HL-60/S4 (cell line): ENCODE data around the gene RBFOX2.
"Not testable (repeated sequence)": the region's sequence is repeated elsewhere in the genome, so short reads cannot be mapped to it uniquely, and the experiment has no call there.

Experiments
- in situ Hi-C: fragments of 300-500 bp; cut with MboI; formaldehyde crosslinking; loops from 2 replicates; pipeline ENCODE4 v1.14.3; 2022; ENCODE audit warnings: low sequenced_read_pairs

The RBFOX2 gene

DNA sequence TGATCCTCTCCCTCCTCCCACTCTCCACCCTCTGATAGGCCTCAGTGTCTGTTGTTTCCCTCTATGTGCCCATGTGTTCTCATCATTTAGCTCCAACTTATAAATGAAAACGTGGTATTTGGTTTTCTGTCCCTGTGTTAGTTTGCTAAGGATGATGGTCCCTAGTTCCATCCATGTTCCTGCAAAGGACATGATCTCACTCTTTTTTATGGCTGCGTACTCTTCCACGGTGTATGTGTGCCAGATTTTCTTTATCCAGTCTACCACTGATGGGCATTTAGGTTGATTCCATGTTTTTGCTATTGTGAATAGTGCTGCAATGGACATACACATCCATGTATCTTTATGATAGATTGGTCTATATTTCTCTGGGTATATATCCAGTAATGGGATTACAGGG is 15.9 kb upstream of the RBFOX2 start:
- in situ Hi-C loops = not testable (repeated sequence)

DNA sequence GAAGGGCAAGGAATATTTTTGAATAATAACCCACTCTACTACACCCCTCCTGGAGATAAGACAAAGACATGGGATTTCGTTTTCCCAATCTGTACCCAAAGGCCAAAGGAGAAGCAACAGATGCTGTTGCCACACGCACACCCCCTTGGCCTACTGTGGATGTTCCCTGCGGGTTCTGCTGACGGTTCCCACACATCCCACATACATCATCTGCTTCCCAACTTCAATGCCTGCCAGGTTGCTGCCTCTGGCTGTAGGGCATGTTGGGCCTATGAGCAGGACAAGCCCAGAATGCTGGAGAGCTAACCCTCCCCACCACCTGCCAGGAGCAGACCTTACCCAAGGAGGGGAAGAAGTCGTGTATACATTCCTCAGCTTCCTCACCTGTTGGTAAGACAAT is 13.6 kb upstream of the RBFOX2 start:
- in situ Hi-C loops = no loop called here

DNA sequence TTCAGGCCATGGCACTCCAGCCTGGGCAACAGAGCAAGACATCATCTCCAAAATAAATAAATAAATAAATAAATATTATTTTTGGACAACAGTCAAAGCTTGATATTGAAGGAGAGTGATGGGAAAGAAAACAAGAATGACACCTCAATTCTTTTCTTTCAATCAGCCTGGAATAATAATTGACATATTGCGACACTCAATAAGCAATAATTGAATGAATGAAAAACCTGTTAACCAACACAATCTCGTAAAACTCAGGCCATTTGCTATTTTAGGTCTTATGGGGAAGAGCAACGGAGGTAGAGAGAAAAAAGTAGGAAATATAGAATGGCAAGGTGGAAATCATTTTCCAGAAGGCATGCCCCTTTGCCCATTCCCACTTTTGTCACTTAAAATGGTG is 10.5 kb upstream of the RBFOX2 start:
- in situ Hi-C loops = no loop called here

DNA sequence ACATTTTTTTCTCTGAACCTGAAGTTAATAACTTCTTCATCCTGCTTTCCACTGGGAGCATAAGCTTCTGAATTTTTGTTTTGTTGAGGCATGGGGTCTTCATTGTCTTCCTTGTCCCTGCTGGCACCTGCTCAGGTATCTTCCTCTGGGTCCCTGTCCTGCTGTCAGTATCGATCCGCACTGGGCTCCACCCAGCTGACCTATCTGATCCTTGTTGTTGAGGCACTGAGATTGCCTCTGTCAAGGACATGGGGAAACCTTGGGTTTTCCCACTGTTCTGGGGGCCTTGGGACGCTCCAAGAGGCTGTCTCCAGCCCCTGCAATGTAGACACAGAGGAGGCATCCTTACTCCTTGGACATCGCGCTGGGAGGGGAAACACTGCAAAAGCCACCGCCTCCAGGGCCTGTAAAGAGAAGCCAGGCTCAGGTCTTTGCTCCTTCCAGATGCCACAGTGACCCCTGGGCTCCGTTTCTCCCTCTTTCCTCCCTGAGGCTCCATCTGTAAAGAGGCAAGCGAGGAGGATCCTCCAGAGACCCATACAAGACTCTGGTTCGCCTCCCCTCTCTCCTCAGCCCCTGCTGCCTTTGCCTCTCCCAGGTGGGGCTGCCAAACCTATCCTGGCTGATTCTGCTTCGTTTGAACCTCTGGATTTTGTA is 8.6 kb upstream of the RBFOX2 start:
- in situ Hi-C loops = no loop called here

DNA sequence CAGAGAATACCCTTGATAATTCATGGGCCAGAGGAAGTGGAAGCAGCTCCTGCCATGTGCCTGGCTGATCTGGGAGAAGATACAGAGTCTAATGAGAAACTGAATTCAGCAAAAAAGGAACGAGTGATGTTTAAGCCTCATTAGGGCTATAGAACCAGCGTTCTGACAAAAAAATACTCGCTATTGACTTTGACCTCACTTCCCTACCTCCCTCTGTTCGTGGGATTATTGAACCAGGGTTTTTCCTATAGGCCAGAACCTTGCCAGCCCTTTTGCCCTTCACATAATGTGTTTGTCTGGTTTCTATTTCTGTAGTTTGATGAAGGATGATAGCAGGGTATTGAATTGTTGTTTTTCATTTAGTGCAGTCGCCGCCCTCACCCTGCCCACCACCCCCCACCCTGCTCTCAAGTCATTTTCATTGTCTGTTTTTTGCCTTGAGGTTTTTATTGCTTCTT is 7.6 kb upstream of the RBFOX2 start:
- in situ Hi-C loops = no loop called here

DNA sequence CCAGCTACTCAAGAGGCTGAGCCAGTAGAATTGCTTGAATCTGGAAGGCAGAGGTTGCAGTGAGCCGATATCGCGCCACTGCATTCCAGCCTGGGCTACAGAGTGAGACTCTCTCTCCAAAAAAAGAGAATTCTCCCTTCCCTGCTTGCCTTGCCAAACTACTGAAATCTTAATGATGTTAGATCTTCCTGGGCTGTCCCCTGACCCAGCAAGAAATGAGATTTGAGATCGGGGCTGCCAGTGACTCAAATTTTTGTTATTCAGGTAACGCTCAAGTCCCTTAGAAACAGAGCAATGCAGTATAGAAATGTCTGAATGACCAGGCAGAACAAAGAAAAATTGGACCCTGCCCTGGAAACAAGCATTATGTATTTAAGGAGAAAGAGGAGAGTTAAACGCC is 4.0 kb upstream of the RBFOX2 start:
- in situ Hi-C loops = no loop called here

DNA sequence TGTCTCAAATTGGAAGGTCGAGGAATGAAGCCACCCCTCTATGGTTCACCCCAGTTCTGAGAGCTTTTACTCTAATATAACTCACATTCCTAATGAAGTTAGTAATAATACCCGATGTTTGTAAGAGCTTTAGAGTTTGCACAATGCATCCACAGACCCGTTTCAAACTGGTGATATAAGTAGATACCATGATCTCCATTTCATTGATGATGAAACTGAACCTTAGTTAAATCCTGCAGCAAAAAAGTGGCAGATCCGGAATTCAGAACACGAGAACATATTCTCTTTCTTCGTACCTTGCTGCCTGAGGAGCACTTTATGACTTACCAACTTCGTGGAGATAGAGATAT is 757 bp upstream of the RBFOX2 start:
- in situ Hi-C loops = no loop called here

DNA sequence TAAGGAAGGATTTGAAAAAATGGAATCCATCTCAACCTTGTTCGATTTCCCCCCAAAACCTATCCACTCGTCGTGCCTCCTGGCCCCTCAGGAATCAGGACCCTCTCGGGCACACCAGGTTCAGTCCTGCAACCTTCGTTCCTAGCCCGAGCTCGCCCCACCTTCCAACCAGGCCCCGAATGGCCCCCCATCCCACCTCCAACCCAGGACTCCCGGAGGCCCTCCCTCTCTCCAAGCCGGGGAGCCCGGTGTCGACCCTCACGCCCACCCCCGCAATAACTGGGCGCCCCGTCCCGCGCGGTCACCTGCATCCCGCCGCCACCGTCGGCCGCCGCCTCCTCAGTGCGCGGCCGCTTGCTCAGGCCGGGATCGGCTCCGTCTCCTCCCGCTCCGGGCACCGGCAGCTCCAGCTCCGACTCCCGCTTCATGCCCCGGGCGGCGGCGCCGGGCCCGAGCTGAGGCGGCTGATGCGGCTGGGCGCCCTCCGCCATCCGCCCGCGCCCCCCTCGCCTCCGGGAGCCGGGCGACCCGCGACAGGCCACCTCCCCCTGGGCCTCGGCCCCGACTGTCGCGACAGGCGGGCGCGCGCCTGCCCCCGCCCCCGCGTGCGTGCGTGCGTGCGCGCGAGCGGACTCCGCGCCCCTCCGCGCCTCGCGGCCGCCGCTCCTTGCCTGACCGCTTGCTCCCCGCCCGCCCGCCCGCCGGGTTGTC is 534 bp downstream of the RBFOX2 start:
- in situ Hi-C loops = no loop called here

DNA sequence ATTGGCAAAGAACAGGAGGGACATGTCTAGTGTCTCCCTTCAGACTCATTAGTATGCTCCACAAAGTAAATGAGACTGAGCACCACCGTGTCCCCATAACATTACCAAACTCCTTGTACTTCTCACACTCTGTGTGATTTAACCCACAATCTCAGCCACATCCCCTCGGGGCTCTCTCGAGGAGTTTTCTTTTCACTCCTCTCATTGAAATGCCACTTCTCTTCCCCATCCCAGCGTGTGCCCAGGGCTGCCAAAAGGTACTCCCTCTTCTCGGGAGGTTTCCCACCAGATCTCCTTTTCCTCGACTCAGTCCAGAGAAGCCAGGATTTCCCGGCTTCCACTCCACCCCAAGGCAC is 1.1 kb downstream of the RBFOX2 start:
- in situ Hi-C loops = no loop called here

DNA sequence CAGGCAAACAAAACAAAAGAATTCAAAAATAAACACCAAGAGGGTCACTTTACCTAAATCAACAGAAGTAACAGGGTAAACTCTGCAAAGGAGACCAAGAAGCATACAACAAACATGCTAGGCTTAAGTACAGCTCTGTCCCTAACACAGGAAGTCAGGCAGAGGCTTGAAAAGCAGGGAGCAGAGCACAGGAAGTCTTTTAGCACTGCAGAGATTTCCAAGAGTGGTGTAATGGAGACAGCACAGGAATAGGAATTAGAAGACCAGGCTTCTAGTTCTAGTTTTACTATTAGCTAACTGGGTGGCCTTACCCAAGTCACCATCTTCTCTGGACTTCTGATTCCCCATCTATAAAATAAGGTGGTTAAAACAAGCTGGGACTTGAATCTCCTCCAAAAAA is 1.9 kb downstream of the RBFOX2 start:
- in situ Hi-C loops = no loop called here

DNA sequence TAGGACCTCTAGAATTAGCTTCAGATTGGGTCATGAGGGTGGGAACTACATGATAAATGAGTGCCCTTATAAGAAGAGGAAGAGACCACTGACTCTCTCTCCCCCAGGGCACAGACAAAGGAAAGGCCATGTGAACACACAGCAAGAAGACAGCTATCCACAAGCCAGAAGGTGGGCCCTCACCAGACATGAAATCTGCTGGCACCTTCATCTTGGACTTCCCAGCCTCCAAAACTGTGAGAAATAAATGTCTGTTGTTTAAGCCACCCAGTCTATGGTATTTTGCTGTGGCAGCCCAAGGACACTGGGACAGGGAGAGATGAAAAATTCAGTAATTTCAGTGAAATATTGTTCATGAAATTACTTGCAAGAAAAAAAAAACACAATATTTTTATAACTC is 5.9 kb downstream of the RBFOX2 start:
- in situ Hi-C loops = no loop called here

DNA sequence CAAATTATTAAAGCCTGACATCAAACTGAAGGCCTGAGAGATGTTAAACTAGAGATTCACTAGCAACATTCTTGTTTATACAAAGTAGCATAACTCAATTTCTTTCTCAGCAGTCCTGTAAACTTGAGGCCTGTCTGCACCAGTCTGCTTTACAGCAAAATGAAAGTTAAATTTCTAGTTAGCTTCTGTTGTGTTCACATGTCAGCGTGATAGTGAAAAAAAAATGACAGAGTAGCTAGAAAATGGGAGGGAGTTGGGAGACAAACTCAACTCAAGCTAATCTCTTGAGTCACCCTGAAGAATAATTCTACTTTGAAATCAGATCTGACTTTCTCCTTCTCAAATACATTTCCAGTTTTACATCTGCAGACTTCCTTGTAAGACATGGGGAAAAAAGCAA is 6.5 kb downstream of the RBFOX2 start:
- in situ Hi-C loops = no loop called here

DNA sequence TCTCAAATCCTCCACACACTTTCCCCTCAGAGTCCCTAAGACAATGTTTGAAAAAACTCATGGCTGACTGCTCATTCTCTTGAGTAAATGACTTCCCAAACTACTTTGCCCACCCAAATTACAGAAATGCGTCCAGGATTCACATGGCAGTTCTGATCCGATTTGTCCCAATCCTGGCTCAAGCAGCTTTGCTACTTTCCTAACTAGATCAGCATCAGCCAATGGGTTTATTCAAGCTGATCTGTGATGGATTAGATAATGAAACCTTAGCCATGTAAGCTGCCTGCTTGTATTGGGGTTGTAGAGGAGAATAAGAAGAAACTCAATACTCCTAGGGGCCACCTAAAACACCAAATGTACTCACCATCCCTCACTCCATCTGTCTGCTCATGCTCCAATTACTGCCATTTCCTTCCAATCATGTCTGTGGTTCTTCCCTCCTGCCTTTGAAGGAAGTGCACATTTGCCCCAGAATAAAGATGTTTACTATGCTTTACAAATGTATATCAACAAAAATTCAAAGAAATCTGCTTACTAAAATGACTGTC is 6.9 kb downstream of the RBFOX2 start:
- in situ Hi-C loops = no loop called here

DNA sequence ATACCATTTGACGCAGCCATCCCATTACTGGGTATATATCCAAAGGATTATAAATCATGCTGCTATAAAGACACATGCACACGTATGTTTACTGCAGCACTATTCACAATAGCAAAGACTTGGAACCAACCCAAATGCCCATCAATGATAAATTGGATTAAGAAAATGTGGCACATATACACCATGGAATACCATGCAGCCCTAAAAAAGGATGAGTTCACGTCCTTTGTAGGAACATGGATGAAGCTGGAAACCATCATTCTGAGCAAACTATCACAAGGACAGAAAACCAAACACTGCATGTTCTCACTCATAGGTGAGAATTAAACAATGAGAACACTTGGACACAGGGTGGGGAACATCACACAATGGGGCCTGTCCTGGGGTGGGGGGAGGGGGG is 7.8 kb downstream of the RBFOX2 start:
- in situ Hi-C loops = not testable (repeated sequence)

DNA sequence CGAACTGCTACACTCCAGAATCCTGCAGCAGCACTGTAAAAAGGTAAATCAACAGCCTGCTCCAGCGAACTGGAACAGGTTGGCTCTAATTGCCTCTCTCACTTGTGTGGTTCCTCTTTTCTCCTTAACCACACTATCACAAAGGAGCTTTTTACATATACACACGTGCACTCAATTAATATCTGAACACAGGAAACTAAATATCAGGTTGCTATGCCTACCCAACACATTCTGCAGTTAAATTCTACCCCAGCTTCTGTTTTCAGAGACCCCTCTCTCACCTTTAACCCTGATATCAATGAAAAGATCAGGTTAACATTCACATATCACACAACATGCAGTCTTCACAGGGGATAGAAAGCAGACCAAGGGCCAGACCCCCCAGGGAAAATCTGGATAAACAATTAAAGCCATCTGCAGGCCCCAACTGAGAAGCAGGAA is 11.0 kb downstream of the RBFOX2 start:
- in situ Hi-C loops = no loop called here

DNA sequence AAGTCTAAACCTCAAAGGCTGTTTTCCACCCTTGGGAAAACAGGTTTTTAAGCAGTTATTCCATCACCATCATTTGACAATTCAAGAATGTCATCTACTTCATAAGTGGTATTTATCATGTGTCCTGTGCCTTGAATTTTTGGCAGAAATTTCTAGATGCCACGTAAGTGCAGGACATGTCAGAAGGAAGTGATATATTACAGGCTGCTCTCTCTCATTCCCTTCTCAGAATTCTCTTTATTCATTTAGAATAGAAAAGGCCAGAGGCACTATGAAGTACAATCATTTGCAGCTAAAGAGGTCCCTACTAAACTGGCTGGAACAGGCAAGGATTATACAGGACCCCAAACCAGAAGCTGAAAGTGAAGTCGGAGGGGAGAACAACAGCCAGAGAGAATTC is 11.9 kb downstream of the RBFOX2 start:
- in situ Hi-C loops = no loop called here

DNA sequence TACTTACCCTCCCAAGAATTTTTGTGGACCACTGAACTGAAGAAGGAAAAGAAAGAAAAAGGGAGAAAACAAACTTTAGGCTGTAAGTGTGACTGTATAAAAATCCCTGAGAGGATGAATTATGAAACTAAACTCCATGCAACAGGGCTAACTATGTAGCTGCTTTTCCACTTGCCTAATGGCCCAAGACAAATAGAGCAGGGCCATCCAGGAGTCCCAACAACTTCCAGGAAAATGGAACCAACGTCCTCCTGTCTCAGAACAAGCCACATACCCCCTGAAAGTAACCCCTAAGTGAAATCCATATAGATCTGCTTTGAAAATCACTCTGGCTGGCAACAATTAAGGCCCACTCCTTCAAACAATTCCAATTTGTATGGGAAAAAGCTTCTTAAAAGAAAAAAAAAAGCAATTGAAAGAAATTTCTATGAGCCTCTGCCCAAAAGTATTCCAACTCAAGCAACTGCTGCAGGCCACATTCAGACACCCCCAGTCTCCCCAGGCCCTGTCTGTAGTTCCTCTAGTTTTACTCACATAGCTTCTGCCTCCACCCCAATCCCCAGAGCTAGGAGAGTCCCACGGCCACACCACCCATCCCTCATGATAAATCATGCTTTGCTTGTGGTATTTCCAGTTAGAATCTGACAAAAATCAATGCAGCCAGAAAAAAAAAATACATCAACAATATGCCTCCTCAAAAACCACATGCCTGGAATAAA is 12.7 kb downstream of the RBFOX2 start:
- in situ Hi-C loops = no loop called here

DNA sequence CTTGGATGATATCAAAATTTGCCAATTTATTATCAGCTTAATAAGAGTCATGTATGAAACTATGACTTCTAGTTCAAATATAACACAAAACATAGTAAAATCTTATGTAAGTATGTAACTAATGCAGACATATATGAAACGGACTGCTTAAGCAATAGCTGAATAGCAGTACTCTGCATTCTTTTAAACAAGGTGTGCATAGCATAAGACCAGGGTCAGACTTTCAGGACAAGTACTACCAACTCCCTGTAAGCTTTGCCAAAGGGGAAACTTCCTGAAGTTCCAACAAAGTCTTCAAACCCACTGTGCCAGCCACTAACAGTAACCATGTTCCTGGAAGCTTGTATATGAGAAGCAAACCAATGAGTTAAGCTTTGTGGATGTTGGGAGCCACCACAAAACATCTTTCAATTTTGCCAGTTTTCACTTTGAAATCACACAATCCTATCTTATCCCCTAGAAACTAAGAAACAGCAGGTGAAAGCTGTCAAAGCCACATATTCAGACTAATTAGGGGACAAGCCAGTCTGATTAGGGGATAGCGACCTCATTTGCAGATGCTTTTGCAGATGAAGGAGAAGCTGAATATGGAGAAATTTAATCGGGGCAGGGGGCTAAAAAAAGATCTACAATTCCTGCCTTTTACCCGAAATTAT is 13.3 kb downstream of the RBFOX2 start:
- in situ Hi-C loops = no loop called here

DNA sequence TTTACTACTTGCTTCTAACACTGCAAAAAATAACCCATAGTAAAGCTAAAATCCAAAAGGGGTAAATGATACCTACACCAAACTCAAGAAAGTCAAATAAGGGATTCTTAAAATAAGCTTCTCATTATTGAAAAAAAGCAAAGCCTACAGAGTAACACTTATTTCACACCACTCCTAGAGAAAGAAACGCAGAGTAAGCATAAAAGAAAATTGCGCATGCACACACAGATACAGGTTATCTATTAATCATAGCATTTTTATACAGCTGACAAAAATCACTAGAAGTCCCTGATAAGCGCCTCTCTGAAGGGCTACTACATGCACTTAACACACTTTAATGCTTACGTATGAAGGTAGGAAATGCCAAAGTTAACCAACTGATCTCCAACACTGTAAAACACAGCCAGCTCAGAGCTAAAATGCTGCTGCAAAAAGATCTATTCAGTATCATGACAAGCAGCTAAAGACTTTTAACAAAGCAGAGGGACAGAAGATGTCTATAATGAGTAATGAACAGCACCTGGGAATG is 14.0 kb downstream of the RBFOX2 start:
- in situ Hi-C loops = no loop called here

DNA sequence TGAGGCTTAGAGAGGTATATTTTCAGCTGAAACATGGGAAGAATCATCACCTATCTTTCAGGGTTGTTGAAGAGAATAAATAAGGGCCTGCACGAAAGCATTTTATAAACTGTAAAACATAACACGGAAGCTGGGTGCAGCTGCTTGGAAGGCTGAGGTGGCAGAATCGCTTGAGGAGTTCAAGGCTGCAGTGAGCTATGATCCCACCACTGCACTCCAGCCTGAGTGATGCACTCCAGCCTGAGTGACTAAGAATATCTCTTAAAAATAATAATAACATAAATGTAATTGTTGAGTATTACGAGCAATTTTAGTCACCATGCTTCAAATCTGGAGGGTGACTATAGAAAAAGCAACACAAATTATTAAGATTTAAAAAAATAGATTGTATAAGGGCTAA is 16.3 kb downstream of the RBFOX2 start:
- in situ Hi-C loops = no loop called here

DNA sequence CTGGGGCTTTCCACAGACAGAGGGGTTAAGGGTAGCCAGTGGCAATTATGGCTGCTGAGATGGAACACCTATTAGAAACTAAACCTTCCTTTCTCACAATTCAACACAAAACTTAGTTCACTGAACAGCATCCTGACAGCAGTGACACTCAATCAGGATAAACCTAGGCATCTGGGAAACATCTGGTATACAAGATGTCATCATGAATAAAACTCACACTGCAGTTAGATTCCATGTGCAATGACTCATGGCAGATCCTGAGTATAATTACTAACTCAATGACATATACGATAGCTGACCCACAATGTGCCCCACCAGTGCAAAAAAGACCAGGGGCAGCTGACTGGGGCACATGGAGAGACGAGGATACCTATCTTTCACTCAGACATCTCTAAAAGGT is 17.7 kb downstream of the RBFOX2 start:
- in situ Hi-C loops = no loop called here
